ENCODE measurements around the gene USPL1.
"Not testable (repeated sequence)": the region's sequence is repeated elsewhere in the genome, so short reads cannot be mapped to it uniquely, and the experiment has no call there.

DNA sequence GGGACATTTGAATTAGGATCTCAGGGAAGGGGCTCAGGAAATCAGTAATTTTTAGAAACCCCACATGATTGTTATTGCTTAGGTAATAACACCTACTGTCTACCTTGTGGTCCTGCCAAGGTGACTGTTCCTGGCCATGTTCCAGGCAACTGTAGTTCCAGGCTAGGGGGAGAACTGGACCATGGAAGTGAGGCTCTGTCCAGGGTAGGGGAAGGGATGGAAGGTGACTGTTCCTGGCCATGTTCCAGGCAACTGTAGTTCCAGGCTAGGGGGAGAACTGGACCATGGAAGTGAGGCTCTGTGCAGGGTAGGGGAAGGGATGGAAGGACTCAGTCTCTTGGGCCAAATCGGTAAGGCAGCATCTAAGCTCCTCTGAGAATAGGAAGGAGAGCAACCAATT, 23.5 kb downstream of the USPL1 start:
- TF ChIP-seq POLR2A (IDR thresholded peaks at IDR 0.05) = not testable (repeated sequence)
- TF ChIP-seq, protein P1, sequence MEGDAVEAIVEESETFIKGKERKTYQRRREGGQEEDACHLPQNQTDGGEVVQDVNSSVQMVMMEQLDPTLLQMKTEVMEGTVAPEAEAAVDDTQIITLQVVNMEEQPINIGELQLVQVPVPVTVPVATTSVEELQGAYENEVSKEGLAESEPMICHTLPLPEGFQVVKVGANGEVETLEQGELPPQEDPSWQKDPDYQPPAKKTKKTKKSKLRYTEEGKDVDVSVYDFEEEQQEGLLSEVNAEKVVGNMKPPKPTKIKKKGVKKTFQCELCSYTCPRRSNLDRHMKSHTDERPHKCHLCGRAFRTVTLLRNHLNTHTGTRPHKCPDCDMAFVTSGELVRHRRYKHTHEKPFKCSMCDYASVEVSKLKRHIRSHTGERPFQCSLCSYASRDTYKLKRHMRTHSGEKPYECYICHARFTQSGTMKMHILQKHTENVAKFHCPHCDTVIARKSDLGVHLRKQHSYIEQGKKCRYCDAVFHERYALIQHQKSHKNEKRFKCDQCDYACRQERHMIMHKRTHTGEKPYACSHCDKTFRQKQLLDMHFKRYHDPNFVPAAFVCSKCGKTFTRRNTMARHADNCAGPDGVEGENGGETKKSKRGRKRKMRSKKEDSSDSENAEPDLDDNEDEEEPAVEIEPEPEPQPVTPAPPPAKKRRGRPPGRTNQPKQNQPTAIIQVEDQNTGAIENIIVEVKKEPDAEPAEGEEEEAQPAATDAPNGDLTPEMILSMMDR (IDR thresholded peaks at IDR 0.05) = not testable (repeated sequence)
